ENCODE measurements around the gene HOXD1.

HOXD1 gene

DNA sequence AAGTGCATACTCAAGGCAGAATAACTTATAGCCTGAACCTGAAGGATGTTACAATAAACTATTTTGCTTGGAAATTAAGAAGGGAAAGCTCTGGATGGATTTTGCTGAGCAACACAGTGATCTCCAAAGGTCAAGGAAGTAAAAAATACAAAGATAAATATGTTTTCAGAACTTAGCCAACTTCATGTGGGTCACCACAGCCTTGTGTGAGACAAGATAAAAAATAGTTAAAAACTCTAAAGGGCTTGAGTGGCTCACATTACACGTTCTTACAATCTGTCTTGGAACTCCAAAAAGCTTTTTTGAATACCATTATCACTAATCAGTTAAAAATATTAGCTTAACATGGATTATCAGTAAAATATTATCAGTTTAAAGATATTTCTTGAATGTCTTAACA is 51.8 kb downstream of the HOXD1 start:
- TF ChIP-seq, protein P1, sequence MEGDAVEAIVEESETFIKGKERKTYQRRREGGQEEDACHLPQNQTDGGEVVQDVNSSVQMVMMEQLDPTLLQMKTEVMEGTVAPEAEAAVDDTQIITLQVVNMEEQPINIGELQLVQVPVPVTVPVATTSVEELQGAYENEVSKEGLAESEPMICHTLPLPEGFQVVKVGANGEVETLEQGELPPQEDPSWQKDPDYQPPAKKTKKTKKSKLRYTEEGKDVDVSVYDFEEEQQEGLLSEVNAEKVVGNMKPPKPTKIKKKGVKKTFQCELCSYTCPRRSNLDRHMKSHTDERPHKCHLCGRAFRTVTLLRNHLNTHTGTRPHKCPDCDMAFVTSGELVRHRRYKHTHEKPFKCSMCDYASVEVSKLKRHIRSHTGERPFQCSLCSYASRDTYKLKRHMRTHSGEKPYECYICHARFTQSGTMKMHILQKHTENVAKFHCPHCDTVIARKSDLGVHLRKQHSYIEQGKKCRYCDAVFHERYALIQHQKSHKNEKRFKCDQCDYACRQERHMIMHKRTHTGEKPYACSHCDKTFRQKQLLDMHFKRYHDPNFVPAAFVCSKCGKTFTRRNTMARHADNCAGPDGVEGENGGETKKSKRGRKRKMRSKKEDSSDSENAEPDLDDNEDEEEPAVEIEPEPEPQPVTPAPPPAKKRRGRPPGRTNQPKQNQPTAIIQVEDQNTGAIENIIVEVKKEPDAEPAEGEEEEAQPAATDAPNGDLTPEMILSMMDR (IDR thresholded peaks at IDR 0.05; ENCODE audit: low read depth, low read length), result no peak
- no peak for DNase-seq (ENCODE audit: extremely low read depth, low read depth)
